Nephron progenitor cell (in vitro differentiated cells): ENCODE data around the gene KIF3A.

Experiments used
- DNase-seq: peaks from one replicate; pipeline ENCODE4 v3.0.0; 2021
- H3K27ac Mint-ChIP-seq: 2 replicates; pipeline ENCODE4 v1.8.0; 2021; ENCODE audit warnings: mild to moderate bottlenecking, moderate library complexity, mixed read lengths
- H3K27me3 Mint-ChIP-seq: 2 replicates; pipeline ENCODE4 v1.8.0; 2021; ENCODE audit warnings: mild to moderate bottlenecking, low read depth, mixed read lengths; ENCODE audit not compliant: poor library complexity
- H3K36me3 Mint-ChIP-seq: 2 replicates; pipeline ENCODE4 v1.8.0; 2021; ENCODE audit warnings: low read depth, mixed read lengths
- H3K4me1 Mint-ChIP-seq: 2 replicates; pipeline ENCODE4 v1.8.0; 2021; ENCODE audit warnings: mixed read lengths
- H3K4me3 Mint-ChIP-seq: 2 replicates; pipeline ENCODE4 v1.8.0; 2021; ENCODE audit warnings: mild to moderate bottlenecking, moderate library complexity, mixed read lengths
- H3K9me3 Mint-ChIP-seq: 2 replicates; pipeline ENCODE4 v1.8.0; 2021; ENCODE audit warnings: mild to moderate bottlenecking, moderate library complexity, mixed read lengths
- CTCF ChIP-seq: fragments of 200-600 bp; sonication (generic); IDR thresholded peaks from 2 replicates; pipeline ENCODE4 v1.5.0; 2021; ENCODE audit warnings: antibody characterized with exemption

The KIF3A gene

DNA sequence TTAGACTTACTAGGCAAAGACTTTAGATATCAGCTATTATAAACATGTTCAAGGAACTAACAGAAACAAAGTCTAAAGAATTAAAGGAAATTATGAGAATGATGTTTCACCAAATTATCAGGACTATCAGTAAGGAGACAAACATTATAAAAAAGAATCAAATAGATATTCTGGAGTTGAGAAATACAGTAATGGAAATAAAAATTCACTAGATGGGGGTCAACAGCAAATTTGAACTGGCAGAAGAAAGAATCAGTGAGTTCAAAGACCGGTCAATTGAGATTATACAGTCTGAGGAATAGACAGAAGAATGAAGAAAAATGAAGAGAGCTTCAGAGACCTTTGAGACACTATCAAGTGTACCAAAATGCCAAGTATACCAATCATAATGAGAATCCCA lies 89.0 kb downstream of the KIF3A start:
- H3K9me3 Mint-ChIP-seq = peaks cover 29% of the 10 kb centered on the region
- no peaks in the 10 kb centered on the region for H3K4me1 Mint-ChIP-seq
- no peak overlapping the region for H3K27ac Mint-ChIP-seq
- H3K27me3 Mint-ChIP-seq = peaks cover 24% of the 10 kb centered on the region
- DNase-seq = no peak
- H3K36me3 Mint-ChIP-seq = peaks cover 10% of the 10 kb centered on the region
- no peak for TF ChIP-seq CTCF
- H3K4me3 Mint-ChIP-seq = no peak overlapping the region

- no peak for DNase-seq
- H3K9me3 Mint-ChIP-seq = peaks cover 29% of the 10 kb centered on the region
- no peak for TF ChIP-seq CTCF
- H3K27ac Mint-ChIP-seq = no peak overlapping the region
- H3K4me3 Mint-ChIP-seq = no peak overlapping the region
- peaks cover 21% of the 10 kb centered on the region for H3K27me3 Mint-ChIP-seq
- H3K36me3 Mint-ChIP-seq = peaks cover 18% of the 10 kb centered on the region
- no peaks in the 10 kb centered on the region for H3K4me1 Mint-ChIP-seq
These were observed 89.9 kb downstream of the KIF3A start for GRCh38 chr5:132647473-132647872.

DNA sequence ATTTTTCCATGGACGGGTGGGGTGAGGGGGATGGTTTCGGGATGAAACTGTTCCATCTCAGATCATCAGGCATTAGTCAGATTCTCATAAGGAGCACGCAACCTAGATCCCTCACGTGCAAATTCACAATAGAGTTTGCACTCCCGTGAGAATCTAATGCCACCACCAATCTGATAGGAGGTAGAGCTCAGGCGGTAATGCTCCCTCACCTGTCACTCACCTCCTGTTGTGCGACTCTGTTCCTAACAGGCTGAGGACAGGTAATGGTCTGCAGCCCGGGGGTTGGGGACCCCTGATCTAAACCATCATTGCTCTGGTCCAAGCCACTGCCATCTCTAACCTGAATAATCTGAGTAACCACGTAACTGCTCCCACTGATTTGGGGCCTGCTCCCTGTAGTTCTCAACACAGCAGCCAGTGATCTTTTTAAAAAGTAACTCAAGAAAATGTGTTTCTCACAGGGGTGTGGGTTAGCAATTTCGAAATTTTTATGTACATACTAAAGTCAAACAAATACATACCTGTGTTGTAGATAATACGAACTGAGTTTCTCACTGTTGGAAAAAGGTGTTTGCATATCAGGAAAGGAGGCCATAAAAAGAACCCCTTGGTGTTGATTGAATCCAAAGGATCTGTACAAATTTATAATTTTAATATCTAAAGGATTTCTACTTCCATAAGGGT lies 90.6 kb downstream of the KIF3A start:
- no peak for TF ChIP-seq CTCF
- no peak overlapping the region for H3K27ac Mint-ChIP-seq
- H3K9me3 Mint-ChIP-seq = peaks cover 29% of the 10 kb centered on the region
- H3K4me3 Mint-ChIP-seq = no peak overlapping the region
- H3K27me3 Mint-ChIP-seq = peaks cover 17% of the 10 kb centered on the region
- no peak for DNase-seq
- H3K36me3 Mint-ChIP-seq = peaks cover 26% of the 10 kb centered on the region
- H3K4me1 Mint-ChIP-seq = no peaks in the 10 kb centered on the region

- Mint-ChIP-seq H3K36me3 (peaks cover 27% of the 10 kb centered on the region), H3K27me3 (peaks cover 5% of the 10 kb centered on the region), H3K9me3 (peaks cover 17% of the 10 kb centered on the region), H3K27ac (no peak overlapping the region), H3K4me3 (no peak overlapping the region), H3K4me1 (no peaks in the 10 kb centered on the region)
- no peak for DNase-seq
- TF ChIP-seq CTCF = no peak
These were observed 93.2 kb downstream of the KIF3A start for GRCh38 chr5:132644177-132644576.
